ENCODE data around the gene DIRAS3.
"Not testable (repeated sequence)": the region's sequence is repeated elsewhere in the genome, so short reads cannot be mapped to it uniquely, and the experiment has no call there.

DIRAS3 gene

GRCh38 chr1:68028566-68028965 is 21.9 kb downstream of the DIRAS3 start:
- Histone ChIP-seq H3K4me3 (no peak overlapping the region), H3K27ac (no peak overlapping the region)

DNA sequence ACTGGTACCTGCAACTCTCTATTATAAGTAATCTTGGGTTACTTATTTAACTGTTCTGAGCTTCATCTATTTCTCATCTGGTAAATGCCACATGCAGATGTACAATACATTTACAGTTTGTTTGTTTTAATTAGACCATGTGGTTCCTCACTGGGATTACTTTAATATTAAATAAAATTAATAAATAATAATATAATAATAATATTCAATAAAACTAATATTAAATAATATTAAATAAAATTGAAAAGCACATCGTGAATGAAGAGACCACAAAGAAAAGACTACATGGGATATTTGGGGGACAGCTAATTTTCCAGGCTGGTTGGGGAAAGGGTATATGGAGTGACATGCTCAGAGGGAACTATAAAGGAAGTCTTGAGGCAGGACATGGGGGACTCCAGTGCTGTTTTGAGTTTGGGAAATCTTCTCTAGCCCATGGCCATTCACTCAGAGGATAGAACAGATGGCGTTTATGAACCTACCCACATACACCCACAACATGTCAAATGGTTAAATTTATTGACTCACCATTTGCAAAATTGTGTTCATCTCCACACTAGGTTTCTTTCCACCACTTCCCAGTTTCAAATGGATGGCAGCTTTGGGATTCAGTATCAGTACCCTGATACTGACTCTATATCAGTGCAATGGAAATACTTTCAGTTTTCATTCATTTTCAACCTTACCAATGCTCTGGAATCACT is 25.6 kb downstream of the DIRAS3 start:
- Histone ChIP-seq H3K4me3 (no peak overlapping the region), H3K27ac (no peak overlapping the region)

DNA sequence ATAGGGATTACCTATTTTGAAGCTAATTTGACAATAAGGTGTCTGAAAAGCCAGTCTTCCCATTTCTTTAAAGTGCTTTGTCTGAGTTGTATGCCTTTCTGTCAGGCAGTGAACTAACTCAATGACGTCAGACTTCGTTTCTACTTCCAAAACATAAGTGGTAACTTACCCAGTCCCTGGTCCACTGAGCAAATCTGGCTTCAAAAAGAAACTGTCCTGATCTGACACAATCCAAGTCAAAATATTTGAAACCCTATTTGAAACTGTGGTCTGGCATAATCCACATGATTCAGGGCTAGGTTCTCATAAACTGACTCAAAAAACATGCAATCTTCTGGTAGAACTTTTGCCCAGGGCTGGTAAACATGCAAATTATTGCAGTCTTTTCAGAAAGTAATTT is 34.0 kb downstream of the DIRAS3 start:
- Histone ChIP-seq H3K27ac (peak overlapping the region in 3 of 21 experiments; percentile 8 to 54 (median 14)), H3K4me3 (no peak overlapping the region)

DNA sequence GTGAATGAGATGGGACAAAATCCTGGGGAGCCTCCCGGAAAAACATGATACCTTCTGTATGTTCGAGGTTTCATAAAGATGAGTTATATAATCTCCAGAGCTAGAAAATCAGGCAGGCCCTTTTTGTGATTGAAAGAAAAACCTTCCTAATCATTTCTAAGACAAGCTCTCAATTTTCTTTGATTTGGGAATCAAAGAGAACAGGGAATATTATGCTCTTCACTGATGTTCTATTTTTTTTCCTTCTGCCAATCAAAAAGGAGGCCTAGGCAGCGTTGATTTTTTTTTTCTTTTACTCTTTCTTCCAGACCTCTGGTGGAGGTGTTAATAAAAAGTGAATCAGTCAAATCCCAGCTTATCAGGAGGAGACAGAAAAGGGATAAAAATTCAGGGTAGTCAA is 34.5 kb downstream of the DIRAS3 start:
- H3K4me3 ChIP-seq = no peak overlapping the region
- H3K27ac ChIP-seq = peak overlapping the region in 4 of 21 experiments; percentile 8 to 54 (median 19)

- Histone ChIP-seq H3K4me3 (no peak overlapping the region), H3K27ac (no peak overlapping the region)
Measured at GRCh38 chr1:68015369-68015768, 35.1 kb downstream of the DIRAS3 start.

DNA sequence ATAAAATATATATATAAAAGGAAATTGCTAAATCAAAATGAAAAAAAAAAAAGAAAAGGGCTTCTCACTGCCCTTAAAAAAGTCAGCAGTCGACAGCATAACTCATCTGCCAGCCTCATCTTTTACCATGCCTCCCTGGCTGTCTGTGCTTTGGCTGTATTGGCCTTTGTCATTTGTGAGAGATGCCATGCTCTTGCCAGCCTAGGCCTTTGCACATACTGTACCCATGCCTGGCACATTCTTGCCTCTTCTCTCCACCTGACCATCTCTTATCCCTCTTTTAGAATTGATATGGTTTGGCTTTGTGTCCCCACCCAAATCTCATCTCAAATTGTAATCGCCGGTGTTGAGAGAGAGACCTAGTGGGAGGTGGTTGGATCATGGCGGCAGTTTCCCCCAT is 37.1 kb downstream of the DIRAS3 start:
- Histone ChIP-seq H3K27ac (no peak overlapping the region), H3K4me3 (no peak overlapping the region)

DNA sequence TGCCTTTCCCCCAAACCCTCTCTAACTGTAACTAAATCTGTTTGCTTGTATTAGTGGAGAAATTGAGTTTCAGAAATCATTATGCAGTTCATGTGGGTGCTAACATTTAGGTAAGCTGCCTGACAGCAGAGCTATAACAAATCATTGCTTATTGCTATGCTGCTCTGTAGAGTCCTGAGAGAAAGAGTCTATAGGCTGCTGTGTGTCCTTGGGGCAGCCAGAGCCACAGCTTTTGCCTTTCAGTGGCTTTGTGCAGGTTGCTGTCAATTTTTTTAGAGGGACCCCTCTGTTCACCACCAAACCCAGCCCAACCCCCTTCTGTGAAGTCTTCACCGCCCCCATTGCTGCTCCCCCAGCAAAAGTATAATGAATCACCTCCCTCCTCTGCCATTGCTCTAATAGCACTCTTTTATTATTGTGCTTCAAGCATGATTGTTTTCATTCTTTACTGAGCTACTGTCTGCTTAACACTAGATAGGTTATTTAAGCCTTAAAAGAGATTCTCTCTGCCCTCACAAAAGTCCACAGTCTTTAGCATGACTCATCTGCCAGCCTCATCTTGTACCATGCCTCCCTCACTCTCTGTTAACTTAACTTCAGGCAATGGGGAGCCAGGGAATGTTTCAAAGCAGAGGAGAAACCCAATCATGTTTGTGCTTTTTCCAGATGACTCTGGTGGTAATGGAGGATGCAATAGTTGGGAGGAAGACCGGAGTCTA is 38.6 kb downstream of the DIRAS3 start:
- Histone ChIP-seq H3K4me3 (no peak overlapping the region), H3K27ac (no peak overlapping the region)

DNA sequence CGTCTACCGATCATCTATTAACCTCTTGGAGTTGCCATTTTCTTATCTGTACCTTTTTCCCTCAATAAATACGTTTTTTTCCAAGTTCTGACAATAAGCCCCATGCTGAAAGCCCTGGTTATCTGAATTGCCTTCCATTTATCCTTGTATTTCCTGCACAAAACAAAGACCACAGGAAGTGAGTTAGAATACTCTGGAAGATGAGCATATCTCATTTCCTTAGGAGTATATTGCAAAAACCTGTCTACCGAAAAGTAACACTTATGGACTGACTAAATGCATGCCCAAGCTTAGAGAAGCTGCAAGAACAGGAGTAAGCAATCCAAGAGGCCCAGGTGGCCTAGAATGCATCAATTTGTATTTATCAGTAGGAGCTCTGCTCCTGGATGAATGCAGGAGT is 39.9 kb downstream of the DIRAS3 start:
- Histone ChIP-seq H3K27ac (no peak overlapping the region), H3K4me3 (no peak overlapping the region)

DNA sequence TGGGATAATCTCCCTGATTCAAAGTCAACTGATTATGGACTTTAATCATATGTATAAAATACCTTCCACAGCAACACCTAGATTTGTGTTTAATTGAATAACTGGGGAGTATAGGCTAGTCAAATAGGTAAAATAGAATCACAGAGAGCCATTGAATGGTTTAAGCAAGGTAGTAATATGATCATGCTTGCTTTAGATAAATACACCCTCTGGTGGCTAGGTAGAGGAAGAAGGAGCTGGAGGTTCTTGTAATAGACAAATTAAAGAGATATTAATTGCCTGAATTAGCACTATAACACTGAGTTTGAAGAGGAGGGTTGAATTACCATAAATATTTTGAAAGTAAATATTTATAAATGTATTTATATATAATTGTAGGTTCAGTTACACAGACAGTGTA is 40.3 kb downstream of the DIRAS3 start:
- H3K27ac ChIP-seq = no peak overlapping the region
- no peak overlapping the region for H3K4me3 ChIP-seq

GRCh38 chr1:68003626-68004025 is 46.8 kb downstream of the DIRAS3 start:
- H3K27ac ChIP-seq, H3K4me3 ChIP-seq: not testable (repeated sequence)

DNA sequence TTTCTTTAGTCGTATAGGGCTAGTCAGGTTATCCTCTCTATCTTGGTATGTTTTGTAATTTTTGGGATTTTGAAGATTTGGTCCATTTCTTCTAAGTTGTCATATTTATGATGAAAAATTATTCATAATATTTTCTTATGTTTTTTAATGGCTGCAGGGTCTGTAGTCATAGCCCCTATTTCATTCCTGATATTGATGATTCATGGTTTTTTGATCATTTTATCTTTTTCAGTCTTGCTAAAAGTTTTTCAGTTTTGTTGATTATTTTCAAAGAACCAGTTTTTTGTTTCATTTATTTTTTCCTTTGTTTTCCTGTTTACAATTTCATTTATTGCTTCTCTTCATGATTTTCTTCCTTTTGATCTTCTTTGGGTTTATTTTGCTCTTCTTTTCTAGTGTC is 50.2 kb downstream of the DIRAS3 start:
- Histone ChIP-seq H3K27ac (no peak overlapping the region), H3K4me3 (no peak overlapping the region)

- Histone ChIP-seq H3K4me3 (no peak overlapping the region), H3K27ac (no peak overlapping the region)
Measured at GRCh38 chr1:67997746-67998145, 52.7 kb downstream of the DIRAS3 start.

Measured in skin epidermis (tissue), 12 donors.